Sciatic nerve (tissue), 2 donors: ENCODE data around the gene NKD1. TPM values are rescaled to one million over a fixed set of nuclear protein-coding genes. Genes with fewer than 3 reads are reported as not detected.
A peak's percentile ranks its signal among the peaks of the same experiment; 100 is the strongest.

ENCODE experiments used
- ATAC-seq: fragments of 200-7000 bp; cut with Tn5 transposase; one replicate; pipeline ENCODE4 v1.9.1; 2020; ENCODE audit warnings: mild to moderate bottlenecking, moderate library complexity
- DNase-seq: peaks from one replicate; pipeline ENCODE4 v3.0.0-alpha.2; 2020; ENCODE audit warnings: low spot score
- intact Hi-C: fragments of 100-400 bp; cut with DNase I; formaldehyde crosslinking; loops from one replicate; pipeline ENCODE4 v1.14.2; 2022
- total RNA-seq: library from RNA; stranded (reverse); fragmentation: NEBNext Ultra II Directional; extraction: Animal tissue kit (Norgen Biotek cat#: 25700); gene quantifications from one replicate; pipeline ENCODE4 v1.2.1, GENCODE V29; 2021
- donor health status: DM: no; HTN: no; CAD: no.
- donor health status: DM: no; HTN: no; CAD: no.

Gene NKD1
- total RNA-seq, 1 donor from 2014 or later: 37.0 TPM

DNA sequence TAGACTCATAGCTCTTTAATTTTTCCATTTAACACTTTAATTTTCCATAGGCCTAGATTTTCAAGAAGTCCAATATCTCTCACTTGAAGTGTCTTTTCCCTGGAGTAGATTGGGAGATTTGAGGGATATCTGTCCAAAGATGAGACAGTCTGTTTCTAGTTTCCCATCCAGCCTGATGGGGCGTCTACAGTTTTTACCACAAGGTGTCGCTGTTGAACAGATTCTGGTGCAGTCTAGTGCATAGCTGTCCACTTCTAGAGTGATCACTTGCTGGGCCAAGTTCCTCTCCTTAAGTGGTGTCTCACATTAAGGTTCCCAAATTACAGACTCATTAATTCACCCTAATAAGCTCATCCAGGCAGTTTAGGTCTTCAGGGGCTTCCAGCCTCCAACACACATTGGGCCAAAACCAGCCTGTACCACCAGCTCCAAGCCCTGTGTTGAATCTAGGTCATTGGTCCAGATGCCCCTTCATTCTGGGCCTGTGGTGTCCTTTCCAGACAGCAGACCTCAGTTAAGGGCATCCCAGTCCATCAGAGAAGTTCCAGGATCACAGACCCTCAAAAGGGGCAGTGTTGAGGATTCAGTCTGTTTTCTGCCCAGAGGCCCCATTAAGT lies 123.6 kb downstream of the NKD1 start:
- ATAC-seq: no peak

GRCh38 chr16:50673496-50674275 lies 125.5 kb downstream of the NKD1 start:
- DNase-seq (no peak), ATAC-seq (no peak)
- intact Hi-C loops: no loop called here

More for the DNA sequence above, 123.6 kb downstream of the NKD1 start:
- no peak for DNase-seq
- intact Hi-C loops: no loop called here

DNA sequence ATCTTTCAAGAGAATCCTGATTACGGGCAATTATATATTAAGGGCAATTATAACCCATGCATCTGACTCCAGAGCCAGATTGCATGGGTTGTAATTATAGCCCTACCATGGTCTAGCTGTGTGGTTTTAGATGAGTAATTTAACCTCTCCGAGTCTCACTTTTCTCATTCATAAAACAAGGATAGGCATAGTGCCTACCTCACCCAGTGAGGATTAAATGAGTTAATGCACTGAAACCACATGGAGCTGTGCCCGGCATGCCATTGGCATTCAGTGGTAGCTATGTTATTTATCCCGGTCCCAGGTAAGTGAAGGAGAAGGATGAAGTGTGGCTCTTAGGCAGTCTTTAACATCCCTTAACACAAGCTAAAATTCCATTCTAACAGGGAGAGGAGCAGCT lies 126.6 kb downstream of the NKD1 start:
- intact Hi-C loops: no loop called here
- DNase-seq: no peak
- ATAC-seq: no peak

DNA sequence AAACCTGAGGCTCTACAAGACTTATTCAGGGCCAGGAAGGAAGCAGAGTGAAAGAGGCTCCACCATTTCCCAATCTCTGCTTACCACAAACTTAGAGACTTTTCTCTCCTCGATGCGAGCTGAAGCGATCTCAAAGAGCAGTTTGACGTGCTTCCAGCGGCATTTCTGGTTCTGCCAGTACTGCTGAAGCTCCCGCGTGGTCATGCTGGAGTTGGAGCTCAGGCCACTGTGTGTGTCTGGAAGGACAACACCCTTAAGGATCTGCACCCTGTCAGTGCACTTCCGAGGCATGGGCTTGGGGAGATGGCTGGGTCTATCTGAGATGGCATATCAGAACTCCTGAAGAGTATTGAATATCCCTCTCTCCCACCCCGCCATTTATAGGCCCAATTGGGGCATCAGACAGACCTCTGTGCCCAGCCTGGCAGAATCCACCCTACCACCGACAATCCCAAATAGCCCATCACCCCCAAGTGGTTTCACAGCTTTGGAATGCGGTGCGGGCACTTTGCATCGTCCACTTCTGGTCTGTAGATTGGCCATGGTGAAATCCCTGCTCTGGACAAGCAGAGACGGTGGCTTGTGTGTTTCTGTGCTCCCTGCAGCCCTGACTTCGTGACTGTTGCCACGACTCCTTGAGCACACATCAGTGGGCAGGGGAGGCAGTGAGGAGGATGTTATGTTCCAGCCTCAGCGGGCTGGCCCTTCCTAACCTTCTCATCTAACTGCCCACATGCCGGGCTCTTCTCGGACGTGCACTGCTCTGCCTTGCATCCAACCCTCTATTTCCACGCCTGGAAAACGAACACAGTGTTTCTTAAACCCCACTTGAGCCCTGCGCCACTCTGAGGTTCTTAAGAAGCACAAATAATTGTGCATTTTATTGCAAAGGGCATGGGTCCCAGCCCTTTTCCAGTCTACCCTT lies 127.8 kb downstream of the NKD1 start:
- intact Hi-C loops: no loop called here
- ATAC-seq (no peak), DNase-seq (no peak)

DNA sequence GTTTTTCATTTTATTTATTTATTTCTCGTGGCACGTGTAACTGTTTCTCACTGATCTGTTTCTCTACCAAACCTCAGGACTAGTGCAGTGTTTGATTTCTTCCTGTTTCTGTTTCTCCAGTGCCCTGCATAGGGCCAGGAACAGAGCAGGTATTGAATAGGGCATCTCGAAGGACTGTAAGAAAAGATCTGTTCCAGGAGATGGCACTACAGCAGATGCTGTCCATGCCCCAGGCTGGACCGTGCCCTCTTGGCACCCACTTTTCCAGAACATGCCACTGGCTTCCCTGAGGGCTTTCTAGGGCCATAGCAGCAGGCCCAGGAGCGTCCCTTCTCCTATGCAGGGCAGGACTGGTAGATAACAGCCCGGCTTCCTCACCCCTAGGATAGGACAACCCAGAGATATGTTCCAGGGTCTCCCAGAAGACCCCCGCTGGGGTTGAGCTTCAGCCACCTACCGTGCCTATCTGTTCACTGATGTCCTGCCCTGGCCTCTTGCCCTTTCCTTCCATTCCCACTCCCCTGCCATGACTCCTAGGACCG lies 128.6 kb downstream of the NKD1 start:
- intact Hi-C loops: no loop called here
- ATAC-seq: no peak
- DNase-seq: no peak

GRCh38 chr16:50677351-50677750 lies 129.2 kb downstream of the NKD1 start:
- ATAC-seq (no peak), DNase-seq (no peak)
- intact Hi-C loops: no loop called here

DNA sequence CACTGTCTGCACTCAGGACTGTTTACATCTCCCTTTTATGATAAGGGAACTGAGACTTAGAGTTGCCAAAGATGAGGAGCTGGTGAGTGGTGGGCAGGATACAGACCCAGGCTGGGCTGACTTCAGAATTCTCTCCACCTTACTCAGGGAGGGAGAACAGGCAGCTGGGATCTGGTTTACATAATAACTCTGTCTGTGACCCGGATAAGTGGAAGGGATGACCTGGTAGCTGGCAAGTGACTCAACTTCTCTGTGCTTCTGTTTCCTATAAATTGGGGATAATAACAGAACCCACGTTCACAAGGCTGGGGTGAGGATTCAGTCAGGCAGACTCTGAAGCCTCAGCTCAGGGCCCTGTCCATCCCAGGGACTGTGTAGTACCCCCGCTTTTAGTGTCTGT lies 130.3 kb downstream of the NKD1 start:
- DNase-seq (no peak), ATAC-seq (no peak)
- intact Hi-C loops: no loop called here

DNA sequence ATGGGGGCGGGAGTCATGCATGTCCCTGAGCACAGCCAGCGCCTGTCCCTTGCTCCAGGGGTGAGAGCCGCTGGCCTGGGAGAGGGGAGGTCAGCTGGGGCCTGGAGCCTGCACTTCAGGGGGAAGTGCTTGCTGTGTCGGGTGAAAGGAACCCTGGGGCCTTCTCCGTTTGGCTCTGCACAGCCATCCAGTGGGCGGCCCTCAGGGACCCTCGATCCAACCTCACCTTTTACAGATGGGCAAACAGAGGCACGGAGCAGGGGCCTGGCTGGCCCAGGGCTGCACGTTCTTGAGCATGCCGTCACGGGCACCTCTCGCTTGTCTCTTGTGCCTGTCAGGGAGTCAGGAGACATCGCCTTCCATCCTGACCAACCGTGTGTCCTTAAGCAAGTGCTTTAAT lies 131.1 kb downstream of the NKD1 start:
- ATAC-seq (no peak), DNase-seq (no peak)
- intact Hi-C loops: no loop called here

GRCh38 chr16:50679676-50680555 lies 131.7 kb downstream of the NKD1 start:
- DNase-seq (no peak), ATAC-seq (no peak)
- intact Hi-C loops: loop anchor here (10.0 kb wide), 1 partner anchor 1705 kb away; no protein-coding TSS in a partner anchor

- ATAC-seq: no peak
- intact Hi-C loops: loop anchor here (10.0 kb wide), 1 partner anchor 1706 kb away; no protein-coding TSS in a partner anchor
- DNase-seq: no peak
Measured at GRCh38 chr16:50680556-50680893, 132.3 kb downstream of the NKD1 start.

DNA sequence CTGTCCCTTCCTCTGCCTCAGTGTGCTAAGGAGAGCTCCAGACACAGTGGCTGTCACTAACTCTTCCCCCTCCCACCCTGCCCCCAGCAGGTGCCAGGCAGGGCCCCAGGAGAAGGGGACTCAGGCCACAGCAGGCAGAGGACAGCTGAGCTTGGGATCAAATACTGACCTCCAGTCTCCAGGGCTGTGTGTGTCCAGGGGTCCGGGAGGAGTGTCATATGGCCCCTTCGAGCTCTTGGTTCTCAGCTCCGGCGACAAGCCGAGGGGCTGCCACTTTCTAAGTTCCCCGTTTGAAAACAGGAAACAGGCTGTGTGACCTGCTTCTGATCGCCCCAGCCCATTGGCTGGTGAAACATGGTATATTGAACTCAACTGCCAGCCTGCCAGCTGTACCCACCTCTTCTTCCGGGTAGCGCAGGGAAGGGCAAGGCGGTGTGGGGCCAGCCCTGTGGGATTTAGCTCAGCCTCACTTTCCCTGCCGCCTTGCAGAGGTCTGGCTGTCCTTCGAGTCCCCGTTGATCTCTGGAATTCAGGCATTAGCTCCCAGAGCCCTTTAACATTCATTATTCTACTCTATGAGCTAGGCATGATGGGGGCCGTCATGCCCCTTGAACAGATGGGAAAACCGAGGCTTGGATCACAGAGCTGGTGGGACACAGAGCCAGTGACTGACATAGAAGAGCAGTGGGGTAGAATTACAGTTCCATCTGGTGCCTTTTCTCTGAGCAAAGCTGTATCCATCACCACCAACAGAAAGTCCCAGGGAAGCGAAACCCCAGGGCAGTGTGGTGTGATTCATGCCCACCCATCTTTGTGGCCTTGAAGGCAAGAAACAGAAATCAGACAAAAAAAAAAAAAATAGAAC lies 133.1 kb downstream of the NKD1 start, which contains the start of gene SNX20:
SNX20 (minus strand) TSS at position 292 of the 865 bp plus-strand sequence. CDS start 3,786 bp downstream, outside the sequence.
- peak; percentile 54 for DNase-seq
- intact Hi-C loops: loop anchor here (10.0 kb wide), 1 partner anchor 1706 kb away; no protein-coding TSS in a partner anchor

GRCh38 chr16:50683689-50684374 lies 135.6 kb downstream of the NKD1 start:
- intact Hi-C loops: loop anchor here (10.0 kb wide), 1 partner anchor 1709 kb away; no protein-coding TSS in a partner anchor
- DNase-seq (no peak), ATAC-seq (peak; percentile 68)

More for the DNA sequence above, 133.1 kb downstream of the NKD1 start, which contains the start of gene SNX20:
- peak; percentile 63 for ATAC-seq

DNA sequence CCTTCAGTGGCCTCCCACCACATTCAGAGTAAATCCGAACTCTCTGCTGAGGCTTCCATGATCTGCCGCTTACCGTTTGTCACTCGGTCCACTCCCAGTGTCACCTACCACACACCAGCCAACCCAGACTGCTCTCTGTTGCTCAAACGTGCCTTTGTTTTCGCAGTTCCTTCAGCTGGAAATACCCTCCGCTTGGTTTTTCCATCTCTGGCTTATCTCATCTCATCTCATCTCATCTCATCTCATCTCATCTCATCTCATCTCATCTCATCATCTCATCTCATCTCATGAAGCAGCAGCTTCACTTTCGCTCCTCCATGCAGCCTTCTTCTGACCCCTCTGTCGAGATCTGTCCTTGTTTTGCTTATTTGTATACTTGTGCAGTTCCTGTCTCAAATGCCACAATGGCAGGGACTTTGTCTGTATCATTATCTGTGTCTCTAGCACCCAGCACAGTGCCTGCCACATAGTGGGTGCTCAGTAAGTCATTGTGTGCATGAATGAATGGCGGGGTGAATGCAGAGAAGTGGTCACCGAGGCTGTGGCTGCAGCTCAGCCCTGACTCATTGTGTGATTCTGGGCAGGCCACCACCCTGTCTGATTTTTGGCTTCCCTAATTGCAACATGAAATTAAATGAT lies 136.7 kb downstream of the NKD1 start:
- DNase-seq (no peak), ATAC-seq (no peak)
- intact Hi-C loops: loop anchor here (10.0 kb wide), 1 partner anchor 1710 kb away; no protein-coding TSS in a partner anchor

GRCh38 chr16:50685462-50686063 lies 137.4 kb downstream of the NKD1 start:
- intact Hi-C loops: loop anchor here (10.0 kb wide), 1 partner anchor 1711 kb away; no protein-coding TSS in a partner anchor

GRCh38 chr16:50688083-50688482 lies 139.9 kb downstream of the NKD1 start:
- intact Hi-C loops: loop anchor here (10.0 kb wide), 1 partner anchor 1713 kb away; no protein-coding TSS in a partner anchor
- ATAC-seq: no peak
- no peak for DNase-seq

More at GRCh38 chr16:50685462-50686063, 137.4 kb downstream of the NKD1 start:
- DNase-seq (no peak), ATAC-seq (no peak)
